Measurements from ENCODE around the gene TDRD6. TPM values are rescaled to one million over a fixed set of nuclear protein-coding genes. Genes with fewer than 3 reads are reported as not detected.

The TDRD6 gene, protein sequence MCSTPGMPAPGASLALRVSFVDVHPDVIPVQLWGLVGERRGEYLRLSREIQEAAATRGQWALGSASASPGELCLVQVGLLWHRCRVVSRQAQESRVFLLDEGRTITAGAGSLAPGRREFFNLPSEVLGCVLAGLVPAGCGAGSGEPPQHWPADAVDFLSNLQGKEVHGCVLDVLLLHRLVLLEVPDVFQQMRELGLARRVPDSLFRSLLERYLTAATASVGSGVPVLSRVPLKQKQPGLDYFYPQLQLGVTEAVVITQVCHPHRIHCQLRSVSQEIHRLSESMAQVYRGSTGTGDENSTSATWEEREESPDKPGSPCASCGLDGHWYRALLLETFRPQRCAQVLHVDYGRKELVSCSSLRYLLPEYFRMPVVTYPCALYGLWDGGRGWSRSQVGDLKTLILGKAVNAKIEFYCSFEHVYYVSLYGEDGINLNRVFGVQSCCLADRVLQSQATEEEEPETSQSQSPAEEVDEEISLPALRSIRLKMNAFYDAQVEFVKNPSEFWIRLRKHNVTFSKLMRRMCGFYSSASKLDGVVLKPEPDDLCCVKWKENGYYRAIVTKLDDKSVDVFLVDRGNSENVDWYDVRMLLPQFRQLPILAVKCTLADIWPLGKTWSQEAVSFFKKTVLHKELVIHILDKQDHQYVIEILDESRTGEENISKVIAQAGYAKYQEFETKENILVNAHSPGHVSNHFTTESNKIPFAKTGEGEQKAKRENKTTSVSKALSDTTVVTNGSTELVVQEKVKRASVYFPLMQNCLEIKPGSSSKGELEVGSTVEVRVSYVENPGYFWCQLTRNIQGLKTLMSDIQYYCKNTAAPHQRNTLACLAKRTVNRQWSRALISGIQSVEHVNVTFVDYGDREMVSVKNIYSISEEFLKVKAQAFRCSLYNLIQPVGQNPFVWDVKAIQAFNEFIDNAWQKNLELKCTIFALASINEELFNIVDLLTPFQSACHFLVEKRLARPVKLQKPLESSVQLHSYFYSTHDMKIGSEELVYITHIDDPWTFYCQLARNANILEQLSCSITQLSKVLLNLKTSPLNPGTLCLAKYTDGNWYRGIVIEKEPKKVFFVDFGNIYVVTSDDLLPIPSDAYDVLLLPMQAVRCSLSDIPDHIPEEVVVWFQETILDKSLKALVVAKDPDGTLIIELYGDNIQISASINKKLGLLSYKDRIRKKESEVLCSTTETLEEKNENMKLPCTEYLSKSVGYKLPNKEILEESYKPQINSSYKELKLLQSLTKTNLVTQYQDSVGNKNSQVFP (N-terminal part only)
- not detected in 2 replicates for polyA plus RNA-seq (2011; rRNA removed)
- not detected in 2 replicates for polyA minus RNA-seq (2011; rRNA and poly(A)+ RNA removed)

DNA sequence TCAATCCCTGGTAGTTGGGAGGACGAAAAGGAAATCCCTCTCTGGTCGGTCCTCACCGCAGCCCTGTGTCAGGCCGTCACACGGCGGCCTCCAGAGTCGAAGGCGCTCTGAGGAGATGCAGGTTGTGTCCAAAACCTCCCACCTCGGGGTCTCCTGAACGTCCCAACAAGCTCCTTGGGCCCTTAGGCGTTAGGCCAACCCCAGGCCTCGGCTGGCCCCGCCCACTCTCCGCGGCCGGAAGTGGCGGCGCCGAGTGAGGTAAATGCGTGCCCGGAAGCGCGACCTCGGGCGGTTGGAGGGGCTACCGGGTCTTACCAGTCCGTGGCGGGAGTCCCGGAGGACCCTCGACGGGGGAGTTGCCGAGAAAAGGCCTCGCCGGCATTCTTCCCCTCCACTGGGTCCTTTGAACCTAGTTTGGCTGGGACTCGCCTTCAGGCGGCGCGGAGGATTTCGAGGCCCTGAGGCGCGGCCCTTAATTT, at the start of gene TDRD6:
TSS of gene TDRD6 (plus strand) at position 267 of the 479 bp plus-strand sequence. CDS start 244 bp downstream, outside the sequence.
- H3K27me3 ChIP-seq (ENCODE audit: control insufficient read depth, insufficient read depth, low read length): no peaks in the 10 kb centered on the region; the same call in 1 of the 2 replicates
- TF ChIP-seq, protein P1, sequence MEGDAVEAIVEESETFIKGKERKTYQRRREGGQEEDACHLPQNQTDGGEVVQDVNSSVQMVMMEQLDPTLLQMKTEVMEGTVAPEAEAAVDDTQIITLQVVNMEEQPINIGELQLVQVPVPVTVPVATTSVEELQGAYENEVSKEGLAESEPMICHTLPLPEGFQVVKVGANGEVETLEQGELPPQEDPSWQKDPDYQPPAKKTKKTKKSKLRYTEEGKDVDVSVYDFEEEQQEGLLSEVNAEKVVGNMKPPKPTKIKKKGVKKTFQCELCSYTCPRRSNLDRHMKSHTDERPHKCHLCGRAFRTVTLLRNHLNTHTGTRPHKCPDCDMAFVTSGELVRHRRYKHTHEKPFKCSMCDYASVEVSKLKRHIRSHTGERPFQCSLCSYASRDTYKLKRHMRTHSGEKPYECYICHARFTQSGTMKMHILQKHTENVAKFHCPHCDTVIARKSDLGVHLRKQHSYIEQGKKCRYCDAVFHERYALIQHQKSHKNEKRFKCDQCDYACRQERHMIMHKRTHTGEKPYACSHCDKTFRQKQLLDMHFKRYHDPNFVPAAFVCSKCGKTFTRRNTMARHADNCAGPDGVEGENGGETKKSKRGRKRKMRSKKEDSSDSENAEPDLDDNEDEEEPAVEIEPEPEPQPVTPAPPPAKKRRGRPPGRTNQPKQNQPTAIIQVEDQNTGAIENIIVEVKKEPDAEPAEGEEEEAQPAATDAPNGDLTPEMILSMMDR (IDR thresholded peaks at IDR 0.05; ENCODE audit: insufficient read depth, low read depth, low read length): no peak
- ChIA-PET POLR2A (no interaction called here), CTCF (no interaction called here)
- H3K4me3 ChIP-seq (ENCODE audit: low read depth, low read length): no peak within 1 kb of the TSS
- no peak for DNase-seq (ENCODE audit: low read depth)
- H3K36me3 ChIP-seq (ENCODE audit: control insufficient read depth, insufficient read depth, low read length): no peaks in the 10 kb centered on the region

DNA sequence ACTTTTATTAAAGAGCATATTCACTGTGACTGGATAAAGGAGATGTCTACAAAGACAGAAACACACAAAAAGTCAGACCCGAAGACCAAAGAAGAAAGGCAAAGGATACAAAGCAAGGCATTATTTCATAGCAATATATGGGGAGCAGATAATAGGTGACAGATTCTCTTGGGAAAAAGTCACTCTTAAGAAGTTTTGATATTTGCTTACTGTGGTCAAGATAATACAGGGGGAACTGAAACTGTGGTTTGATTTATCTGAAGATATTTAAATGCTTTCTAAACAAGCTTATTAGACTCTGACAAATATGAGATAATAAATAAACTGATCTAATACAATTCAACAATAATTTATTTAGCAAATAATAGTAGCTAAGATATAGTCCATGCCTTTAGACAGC, 49.8 kb upstream of the TDRD6 start:
- TF ChIP-seq, protein P1 (IDR thresholded peaks at IDR 0.05; ENCODE audit: insufficient read depth, low read depth, low read length): no peak
- no peak for DNase-seq (ENCODE audit: low read depth)
- POLR2A ChIA-PET: no interaction called here
- Histone ChIP-seq H3K36me3 (ENCODE audit: control insufficient read depth, insufficient read depth, low read length) (no peaks in the 10 kb centered on the region), H3K4me3 (ENCODE audit: low read depth, low read length) (no peak overlapping the region), H3K27me3 (ENCODE audit: control insufficient read depth, insufficient read depth, low read length) (no peaks in the 10 kb centered on the region)
- CTCF ChIA-PET: no interaction called here

DNA sequence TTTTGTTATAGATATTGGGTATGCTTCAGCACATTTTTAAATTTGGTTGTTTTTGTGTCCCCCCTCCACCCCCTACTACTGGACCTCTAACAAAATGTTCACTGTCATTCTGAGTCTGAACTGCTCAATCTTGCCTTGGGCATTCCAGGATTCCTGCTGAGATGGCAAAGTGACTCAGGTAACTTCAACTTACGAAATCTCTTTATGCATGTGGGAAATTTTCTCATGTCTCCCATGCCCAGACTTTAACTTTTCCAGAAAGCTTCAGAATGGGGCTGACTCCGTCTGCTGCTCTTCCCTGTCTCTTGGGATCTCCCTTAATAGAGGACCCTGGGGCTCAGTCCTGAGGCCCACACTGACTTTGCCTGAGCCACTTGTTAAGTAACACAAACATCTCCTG, 49.0 kb upstream of the TDRD6 start:
- H3K27me3 ChIP-seq (ENCODE audit: control insufficient read depth, insufficient read depth, low read length): no peaks in the 10 kb centered on the region
- no peaks in the 10 kb centered on the region for H3K36me3 ChIP-seq (ENCODE audit: control insufficient read depth, insufficient read depth, low read length)
- DNase-seq (ENCODE audit: low read depth): no peak
- ChIA-PET POLR2A (no interaction called here), CTCF (no interaction called here)
- TF ChIP-seq, protein P1 (IDR thresholded peaks at IDR 0.05; ENCODE audit: insufficient read depth, low read depth, low read length): no peak
- no peak overlapping the region for H3K4me3 ChIP-seq (ENCODE audit: low read depth, low read length)

DNA sequence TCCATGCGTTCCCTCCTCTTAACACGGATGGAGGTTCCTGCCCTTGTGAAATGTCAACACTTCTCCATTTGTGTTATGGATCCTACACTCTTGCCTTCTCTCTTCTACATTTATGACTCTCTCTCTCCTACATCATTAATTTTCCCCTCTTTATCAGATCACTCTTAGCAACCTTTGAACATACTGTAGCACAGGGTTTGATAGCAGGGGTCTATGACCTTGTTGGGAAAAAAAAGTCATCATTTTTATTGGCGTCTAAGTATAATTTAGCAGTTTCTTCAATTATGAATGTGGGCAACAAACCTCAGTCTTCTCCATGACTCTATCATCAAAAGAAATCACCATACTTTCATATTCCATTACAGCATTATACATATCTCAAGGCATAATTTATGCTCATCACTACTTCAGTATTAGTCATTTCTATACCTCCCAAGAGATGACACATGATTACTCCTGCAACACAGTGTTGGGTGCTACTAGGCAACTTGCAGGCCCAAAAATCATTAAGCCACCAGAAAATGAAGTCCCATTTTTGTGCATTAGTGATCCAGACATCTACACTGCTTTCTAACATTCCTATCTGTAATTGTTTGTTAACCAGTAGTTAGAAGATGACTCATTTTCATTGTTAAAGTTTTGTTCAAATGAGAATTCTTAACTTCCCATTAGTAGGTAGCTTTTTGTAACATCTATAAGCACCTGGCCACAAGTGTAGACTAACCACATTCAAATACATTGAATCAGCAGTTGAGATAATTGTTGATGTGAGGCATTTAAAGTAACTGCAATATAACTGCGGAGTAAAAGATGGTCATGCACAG, 44.5 kb upstream of the TDRD6 start:
- Histone ChIP-seq H3K27me3 (ENCODE audit: control insufficient read depth, insufficient read depth, low read length) (no peaks in the 10 kb centered on the region), H3K36me3 (ENCODE audit: control insufficient read depth, insufficient read depth, low read length) (no peaks in the 10 kb centered on the region), H3K4me3 (ENCODE audit: low read depth, low read length) (no peak overlapping the region)
- DNase-seq (ENCODE audit: low read depth): no peak
- TF ChIP-seq, protein P1 (IDR thresholded peaks at IDR 0.05; ENCODE audit: insufficient read depth, low read depth, low read length): no peak
- ChIA-PET CTCF (no interaction called here), POLR2A (no interaction called here)
